LNCaP clone FGC (cell line): ENCODE results near the gene HEXIM1.
A peak's percentile ranks its signal among the peaks of the same experiment; 100 is the strongest.

Source experiments
- DNase-seq: peaks from one replicate; pipeline ENCODE4 v3.0.0-alpha.2; 2011; ENCODE audit warnings: low read depth
- H3K4me3 ChIP-seq: 2 replicates; pipeline ENCODE4 v1.5.1; 2011; ENCODE audit warnings: mild to moderate bottlenecking, low read depth, low read length, control low read depth
- TF ChIP-seq, protein P1 (sequence below): IDR thresholded peaks from 2 replicates; pipeline ENCODE4 v1.5.1; 2012; ENCODE audit warnings: mild to moderate bottlenecking; ENCODE audit not compliant: control insufficient read depth, insufficient read depth; ENCODE audit errors: extremely low read depth

HEXIM1 gene

DNA sequence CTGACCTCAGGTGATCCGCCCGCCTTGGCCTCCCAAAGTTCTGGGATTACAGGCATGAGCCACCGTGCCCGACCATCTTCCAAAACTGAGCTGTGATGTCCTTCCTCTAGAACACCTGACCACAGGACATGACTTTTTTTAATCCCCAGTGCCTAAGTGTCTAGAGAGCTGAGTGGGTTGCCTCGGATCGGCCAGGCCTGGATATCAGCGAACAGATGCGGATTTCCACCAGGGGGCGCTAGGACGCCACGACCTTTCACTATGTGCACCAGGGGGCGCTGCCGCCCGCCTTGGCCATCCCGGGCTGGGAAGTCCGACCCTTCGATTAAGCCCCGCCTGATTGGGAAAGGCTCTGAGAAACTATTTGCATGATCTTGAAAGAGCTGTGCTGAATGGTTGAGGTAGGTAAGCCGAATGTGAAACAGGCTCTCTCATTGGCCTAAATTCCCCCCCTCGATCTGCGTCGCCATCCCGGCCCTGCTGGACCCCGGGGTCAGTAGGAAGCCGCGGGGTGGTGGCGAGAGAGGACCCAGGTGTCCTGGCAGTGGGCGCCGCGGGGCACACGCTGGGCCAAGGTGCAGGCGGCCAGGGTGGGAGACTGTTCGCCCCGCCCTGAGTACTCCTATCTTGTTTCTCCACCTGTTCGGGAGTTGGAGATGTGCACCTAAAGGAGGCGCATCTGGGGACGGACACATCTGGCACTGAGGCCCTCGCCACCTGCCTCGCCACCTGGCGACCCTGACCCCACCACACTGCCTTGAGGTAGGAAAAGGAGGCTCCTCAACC lies 12.9 kb upstream of the HEXIM1 start, which contains the start of gene ACBD4:
Gene ACBD4 (plus strand): TSS at position 496 of the 786 bp plus-strand sequence. CDS start 458 bp downstream, outside the sequence.
- DNase-seq = peak; percentile 95
- H3K4me3 ChIP-seq = peak within 1 kb of the TSS; percentile 90
- TF ChIP-seq, protein P1, sequence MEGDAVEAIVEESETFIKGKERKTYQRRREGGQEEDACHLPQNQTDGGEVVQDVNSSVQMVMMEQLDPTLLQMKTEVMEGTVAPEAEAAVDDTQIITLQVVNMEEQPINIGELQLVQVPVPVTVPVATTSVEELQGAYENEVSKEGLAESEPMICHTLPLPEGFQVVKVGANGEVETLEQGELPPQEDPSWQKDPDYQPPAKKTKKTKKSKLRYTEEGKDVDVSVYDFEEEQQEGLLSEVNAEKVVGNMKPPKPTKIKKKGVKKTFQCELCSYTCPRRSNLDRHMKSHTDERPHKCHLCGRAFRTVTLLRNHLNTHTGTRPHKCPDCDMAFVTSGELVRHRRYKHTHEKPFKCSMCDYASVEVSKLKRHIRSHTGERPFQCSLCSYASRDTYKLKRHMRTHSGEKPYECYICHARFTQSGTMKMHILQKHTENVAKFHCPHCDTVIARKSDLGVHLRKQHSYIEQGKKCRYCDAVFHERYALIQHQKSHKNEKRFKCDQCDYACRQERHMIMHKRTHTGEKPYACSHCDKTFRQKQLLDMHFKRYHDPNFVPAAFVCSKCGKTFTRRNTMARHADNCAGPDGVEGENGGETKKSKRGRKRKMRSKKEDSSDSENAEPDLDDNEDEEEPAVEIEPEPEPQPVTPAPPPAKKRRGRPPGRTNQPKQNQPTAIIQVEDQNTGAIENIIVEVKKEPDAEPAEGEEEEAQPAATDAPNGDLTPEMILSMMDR = peak; percentile 100

DNA sequence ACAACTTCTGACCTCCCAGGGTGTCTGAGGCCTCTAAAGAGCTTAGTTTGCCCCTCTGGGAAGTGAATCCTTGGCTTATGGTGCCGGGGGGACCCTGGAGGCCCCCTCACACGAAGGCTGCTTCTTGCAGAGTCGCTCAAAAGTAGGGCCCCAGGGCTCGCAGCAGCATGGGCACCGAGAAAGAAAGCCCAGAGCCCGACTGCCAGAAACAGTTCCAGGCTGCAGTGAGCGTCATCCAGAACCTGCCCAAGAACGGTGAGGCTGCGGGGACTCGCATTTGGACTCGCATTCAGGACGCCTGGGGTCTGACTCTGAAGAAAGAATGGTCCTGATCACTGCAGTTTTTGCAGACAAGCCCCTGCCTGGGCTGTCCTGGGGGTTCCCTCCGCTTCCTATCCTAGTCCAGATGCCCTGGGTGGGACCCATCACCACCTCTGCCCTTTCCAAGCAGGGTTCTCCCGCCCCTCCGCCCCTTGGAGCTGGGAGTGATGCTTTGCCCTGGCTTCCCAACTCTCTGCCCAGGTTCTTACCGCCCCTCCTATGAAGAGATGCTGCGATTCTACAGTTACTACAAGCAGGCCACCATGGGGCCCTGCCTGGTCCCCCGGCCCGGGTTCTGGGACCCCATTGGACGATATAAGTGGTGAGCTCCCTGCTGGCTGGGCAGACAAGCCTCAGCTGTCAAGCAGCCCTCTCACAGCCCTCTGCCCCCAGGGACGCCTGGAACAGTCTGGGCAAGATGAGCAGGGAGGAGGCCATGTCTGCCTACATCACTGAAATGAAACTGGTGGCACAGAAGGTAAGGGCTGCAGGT lies 12.1 kb upstream of the HEXIM1 start:
- no peak for DNase-seq
- TF ChIP-seq, protein P1 = no peak
- peak overlapping the region; percentile 90 for H3K4me3 ChIP-seq

DNA sequence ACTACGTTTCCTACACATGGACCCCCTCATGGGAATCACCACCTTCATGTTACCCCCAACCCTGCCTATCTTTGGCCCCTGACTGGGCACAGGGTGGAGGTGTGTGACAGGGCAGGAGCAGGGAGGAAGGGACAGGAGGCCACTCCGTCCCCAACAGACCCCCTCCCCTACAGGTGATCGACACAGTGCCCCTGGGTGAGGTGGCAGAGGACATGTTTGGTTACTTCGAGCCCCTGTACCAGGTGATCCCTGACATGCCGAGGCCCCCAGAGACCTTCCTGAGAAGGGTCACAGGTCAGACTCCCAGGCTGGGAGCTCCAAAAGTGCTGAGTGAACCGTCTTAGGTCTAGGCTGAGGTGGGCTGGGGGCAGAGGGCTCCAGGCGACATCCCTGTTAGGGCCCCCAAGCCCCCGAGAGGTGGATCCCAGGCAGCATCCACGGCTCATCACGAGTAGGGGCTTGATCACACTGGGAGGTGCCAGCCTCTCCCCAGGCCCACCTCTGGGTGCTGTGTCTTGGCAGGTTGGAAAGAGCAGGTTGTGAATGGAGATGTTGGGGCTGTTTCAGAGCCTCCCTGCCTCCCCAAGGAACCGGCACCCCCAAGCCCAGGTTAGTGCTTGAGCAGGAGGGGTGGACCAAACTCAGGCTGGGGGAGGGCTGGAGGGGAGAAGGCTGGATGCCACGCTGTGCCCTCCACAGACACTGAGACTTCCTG lies 11.3 kb upstream of the HEXIM1 start:
- no peak overlapping the region for H3K4me3 ChIP-seq
- TF ChIP-seq, protein P1 = no peak

DNA sequence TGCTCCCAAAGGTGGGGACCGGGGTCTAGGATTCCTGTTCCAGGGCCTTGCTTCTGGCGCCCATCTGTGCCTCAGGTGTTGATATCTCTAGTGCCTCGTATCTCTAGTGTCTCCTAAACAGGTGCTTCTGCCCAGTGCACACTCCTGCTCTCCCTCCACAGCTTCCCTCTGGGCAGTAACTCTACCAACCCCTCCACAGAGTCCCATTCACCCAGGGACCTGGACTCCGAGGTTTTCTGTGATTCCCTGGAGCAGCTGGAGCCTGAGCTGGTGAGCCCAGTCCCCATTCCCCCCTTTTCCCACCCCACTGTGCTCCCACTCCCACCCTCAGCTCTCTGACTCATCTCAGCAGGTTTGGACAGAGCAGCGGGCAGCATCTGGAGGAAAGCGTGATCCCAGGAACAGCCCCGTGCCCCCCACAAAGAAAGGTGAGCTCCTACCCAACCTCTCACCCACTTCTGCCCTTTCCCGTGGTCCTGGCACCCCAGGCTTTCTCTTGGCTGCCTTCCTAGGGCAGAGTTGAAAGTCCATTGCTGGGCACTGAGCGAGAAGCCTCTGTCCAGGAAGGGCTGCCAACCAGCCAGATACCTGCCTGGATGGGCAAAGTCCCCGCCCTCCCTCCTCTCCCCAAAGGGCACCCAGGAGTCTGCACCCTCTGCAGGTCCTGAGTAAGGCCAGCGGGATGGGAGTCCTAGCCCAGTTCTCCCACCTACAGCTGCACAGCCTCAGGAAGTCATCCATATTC lies 10.5 kb upstream of the HEXIM1 start:
- DNase-seq = no peak
- no peak overlapping the region for H3K4me3 ChIP-seq
- TF ChIP-seq, protein P1 = no peak

More for the DNA sequence above, 11.3 kb upstream of the HEXIM1 start:
- DNase-seq = no peak

DNA sequence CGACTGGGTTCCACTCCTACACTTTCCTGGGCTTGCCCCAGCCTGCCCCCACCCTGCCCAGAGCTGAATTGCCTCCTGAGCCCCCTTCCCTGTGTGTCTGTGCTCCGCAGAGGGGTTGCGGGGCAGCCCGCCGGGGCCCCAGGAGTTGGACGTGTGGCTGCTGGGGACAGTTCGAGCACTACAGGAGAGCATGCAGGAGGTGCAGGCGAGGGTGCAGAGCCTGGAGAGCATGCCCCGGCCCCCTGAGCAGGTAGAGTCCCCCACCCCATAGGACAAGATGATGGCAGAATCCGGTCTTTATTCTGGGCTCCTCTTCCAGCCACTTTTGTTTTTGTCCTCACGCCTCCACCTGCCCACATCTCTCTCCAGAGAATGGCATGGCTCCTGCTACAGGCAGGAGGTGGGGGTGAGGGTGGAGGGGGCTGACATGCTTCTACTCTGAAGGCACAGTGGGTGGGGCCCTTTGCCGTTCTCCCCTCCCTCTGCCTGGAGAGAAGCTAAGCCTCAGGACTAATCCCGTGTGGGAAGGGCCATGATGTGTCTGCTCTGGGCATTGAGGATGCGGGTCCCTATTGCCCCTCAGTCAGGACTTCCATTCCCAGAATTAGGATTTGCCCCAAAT lies 9.3 kb upstream of the HEXIM1 start:
- no peak overlapping the region for H3K4me3 ChIP-seq
- DNase-seq = no peak
- TF ChIP-seq, protein P1 = no peak

DNA sequence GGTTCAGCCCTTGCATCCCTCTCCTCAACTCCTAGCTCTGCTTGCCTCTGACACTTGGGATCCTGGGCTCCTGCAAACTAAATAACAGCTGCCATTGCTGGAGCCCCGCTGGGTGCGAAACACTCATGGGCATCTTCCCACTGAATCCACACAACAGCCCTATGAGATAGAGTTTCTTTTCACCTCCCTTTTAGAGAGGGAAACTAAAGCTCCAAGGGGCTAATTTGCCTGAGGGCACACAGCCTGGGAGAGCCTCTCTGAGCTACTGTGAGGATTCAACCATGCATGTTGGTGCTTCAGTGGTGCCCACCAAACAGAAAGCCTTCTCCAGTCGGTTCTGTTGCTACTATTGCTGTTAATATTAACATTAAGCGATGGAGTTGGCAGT lies 8.7 kb upstream of the HEXIM1 start:
- no peak for DNase-seq
- TF ChIP-seq, protein P1 = no peak
- H3K4me3 ChIP-seq = no peak overlapping the region
